HG03354 (cell line): ENCODE data around the gene NCCRP1.

Experiments used
- ATAC-seq: cut with Tn5 transposase; IDR thresholded peaks from one replicate; pipeline ENCODE4 v1.9.1; 2021; ENCODE audit warnings: mild to moderate bottlenecking; ENCODE audit not compliant: unreplicated experiment, poor library complexity, severe bottlenecking

Gene NCCRP1

GRCh38 chr19:39163621-39164020 lies 33.1 kb upstream of the NCCRP1 start:
- no peak for ATAC-seq

DNA sequence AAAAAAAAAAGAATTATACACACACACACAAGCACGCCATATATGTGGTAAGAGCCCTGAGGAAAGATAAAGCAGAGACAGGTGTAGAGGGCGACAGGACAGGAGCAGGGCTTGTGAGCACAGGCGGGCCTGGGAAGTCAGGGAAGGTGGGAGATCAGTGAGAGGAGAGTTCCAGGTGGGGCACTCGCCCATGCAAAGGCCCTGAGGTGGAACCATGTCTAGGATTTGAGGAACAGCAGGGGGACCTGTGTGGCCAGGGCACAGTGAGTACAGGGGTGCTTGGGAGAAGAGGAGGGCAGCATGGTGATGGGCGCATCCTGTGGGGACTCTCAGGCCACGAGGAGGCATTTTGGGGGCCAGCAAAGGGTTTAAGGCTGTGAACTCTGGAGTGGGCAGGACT lies 32.5 kb upstream of the NCCRP1 start:
- no peak for ATAC-seq

DNA sequence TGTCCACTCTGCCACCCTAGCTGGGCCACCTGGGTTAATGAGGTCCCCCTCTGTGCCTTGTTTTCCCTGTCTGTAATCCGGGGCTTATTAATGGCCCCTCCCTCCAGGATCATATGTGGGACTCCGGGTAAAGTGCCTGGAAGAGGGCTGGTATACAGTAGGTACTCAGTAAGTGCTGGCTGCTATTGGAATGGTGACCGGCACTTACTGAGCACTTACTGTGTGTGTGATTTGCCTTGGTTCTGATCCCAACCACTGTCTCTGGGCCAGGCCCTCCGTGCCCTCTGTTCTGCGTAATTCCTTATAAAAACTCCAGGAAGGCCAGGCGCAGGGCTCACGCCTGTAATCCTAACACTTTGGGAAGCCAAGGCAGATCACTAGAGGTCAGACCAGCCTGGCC lies 30.9 kb upstream of the NCCRP1 start:
- ATAC-seq: no peak

DNA sequence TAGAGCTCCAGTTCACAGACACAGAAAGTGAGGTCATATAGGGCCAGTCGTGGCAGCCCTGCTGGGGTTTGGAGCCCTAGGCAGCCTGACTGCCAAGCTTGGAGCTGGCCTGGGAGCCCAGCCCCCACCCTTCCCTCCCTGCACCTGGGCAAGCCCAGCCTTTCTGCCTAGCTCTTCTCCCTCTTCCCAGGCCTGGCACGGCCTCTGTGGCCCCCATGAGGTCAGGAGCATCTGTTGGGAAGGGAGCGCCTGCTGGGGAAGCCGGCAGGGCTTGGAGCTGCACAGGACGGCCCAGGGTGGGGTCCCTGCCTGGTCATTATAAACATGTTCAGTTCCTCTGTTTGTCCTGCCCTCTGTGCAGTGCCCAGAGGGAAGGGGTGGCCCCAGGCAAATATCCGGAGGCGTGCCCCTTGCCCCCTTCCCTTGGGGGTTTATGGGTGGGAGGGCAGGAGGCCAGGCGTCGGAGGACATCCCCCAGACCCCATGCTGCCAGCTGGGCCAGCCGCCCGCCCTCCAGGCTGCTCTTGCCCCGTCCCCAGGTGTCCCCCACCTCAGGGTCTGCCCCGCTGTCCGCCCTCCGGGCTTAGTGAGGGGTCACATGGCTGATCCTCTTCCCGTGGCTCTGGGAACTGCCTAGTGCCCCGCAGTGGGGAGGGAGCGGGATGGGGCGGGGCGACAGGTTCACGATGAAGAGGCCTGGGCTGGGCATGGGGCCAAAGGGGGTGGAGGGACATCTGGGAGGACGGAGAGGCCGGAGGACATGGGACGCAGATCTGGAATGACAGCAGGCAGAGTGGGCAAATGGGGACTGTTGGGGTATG lies 30.0 kb upstream of the NCCRP1 start:
- ATAC-seq: no peak

DNA sequence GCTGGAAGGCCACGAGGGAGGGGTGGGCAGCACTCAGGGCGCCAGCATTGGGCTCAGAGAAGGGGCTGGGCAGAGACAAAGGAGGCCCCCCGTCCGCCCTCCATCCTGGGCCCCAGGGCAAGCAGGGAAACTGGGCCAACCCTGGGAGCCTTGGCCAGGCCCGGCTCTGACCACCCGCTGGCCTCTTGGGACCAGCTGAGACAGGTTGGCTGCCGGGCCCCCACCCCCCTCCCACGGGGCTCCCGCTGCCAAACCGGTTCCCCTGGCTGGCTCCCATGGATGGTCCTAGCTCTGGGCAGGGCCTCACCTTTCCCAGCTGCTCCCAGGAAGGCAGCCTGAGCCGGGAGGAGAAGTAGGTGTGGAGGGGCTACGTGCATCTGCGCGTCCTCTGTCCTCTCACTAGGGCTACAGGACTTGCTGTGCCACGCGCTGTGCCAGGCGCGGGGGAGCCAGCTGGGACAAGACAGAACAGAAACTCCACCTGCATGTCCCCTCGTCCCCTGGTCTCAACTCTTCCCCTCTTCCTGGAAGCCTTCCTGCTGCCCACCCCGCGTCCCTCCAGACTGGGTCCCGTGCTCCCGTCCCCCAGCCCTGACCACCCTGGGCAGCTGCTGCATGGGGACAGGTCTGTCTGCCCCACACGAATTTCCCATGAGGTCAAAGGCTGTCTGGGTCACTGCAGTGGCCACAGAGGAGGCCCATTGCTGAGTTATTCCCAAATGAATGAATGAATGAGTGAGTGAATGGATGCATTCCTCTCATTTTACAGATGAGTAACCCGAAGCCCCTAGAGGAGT lies 29.1 kb upstream of the NCCRP1 start:
- ATAC-seq: no peak

DNA sequence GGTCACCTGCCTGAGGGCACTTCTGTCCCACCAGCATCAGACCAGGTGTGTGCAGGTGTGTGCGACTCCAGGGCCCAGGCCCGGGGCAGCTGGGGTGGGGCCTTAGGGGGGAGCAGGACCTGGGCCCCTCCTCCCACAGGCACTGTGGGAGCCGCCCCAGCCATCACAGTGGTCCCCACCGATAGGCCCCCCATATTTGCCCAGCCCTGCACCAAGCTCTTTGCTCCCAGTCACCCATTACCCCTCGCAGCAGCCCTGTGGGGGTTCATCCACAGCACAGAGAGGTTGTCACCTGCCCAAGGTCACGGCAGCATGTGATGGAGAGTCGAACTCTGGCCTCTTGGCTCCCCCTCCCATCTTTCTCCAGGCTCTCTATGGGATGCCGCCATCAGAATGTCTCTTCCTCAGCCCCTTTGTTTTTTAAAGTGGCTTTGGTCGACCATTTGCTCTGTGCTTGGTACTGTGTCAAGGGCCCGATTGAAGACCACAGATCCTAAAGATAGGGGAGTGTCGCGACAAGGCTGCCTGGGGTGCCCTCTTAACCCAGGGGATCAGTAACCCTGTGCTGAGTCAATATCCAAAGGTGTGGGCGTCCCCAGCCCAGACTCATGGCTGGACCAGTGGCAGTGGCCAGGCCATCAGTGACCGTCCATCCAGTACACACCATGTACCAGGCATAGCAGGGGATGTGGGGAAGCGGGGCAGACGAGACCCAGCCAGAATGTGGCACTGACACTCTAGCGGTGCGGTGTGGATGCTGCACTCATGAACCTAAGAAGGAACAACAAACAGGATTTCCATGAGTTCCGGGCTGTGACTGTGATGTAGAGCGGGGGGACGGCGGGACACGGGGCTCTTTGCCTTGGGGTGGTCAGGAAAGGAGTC lies 28.3 kb upstream of the NCCRP1 start:
- ATAC-seq: no peak

DNA sequence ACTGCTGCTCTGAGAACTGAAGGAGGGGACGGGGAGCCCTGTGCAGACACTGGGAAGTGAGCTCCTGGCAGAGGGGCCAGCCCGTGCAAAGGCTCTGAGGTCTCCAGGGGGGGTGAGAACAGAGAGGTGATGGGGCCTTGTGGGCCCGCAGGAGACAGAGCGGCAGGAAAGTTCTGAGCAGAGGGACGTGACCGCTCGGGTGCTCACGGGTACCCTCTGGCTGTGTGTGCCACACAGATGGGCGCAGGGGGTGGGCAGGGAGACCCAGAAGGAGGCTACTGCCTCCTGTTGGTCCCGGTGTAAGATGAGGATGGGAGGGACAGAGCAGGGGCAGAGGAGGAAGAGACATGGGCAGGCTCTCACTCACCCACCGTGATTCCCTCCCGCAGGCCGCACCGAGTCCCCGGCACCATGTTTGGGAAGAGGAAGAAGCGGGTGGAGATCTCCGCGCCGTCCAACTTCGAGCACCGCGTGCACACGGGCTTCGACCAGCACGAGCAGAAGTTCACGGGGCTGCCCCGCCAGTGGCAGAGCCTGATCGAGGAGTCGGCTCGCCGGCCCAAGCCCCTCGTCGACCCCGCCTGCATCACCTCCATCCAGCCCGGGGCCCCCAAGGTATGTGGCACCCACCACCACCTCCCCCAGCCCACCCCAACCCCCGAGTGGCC lies 27.5 kb upstream of the NCCRP1 start:
- ATAC-seq: no peak

- ATAC-seq: no peak
Measured at GRCh38 chr19:39170386-39171231, 26.2 kb upstream of the NCCRP1 start.

GRCh38 chr19:39171479-39172465 lies 25.0 kb upstream of the NCCRP1 start:
- ATAC-seq: no peak

DNA sequence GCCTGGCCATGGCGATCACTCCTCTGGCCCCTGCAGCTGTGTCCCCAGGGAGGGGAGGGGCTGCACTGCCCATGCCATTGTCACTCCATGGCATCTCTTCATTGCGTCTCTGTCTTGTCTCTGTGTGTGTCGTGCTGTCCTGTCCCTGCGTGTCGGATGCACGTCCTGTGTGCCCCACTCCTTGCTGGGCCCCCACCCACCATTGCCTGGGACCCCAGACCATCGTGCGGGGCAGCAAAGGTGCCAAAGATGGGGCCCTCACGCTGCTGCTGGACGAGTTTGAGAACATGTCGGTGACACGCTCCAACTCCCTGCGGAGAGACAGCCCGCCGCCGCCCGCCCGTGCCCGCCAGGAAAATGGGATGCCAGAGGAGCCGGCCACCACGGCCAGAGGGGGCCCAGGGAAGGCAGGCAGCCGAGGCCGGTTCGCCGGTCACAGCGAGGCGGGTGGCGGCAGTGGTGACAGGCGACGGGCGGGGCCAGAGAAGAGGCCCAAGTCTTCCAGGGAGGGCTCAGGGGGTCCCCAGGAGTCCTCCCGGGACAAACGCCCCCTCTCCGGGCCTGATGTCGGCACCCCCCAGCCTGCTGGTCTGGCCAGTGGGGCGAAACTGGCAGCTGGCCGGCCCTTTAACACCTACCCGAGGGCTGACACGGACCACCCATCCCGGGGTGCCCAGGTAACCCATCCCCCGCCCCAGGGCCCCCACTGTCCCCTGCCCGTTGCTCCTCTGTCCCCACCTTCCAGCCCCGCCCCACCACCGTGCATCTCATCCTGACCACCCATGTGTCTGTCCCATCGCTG lies 23.9 kb upstream of the NCCRP1 start:
- ATAC-seq: no peak

DNA sequence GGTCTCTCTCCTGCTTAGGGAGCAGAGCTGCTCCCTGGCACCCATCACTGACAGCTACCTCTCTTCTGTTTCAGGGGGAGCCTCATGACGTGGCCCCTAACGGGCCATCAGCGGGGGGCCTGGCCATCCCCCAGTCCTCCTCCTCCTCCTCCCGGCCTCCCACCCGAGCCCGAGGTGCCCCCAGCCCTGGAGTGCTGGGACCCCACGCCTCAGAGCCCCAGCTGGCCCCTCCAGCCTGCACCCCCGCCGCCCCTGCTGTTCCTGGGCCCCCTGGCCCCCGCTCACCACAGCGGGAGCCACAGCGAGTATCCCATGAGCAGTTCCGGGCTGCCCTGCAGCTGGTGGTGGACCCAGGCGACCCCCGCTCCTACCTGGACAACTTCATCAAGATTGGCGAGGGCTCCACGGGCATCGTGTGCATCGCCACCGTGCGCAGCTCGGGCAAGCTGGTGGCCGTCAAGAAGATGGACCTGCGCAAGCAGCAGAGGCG lies 23.2 kb upstream of the NCCRP1 start:
- ATAC-seq: no peak

- no peak for ATAC-seq
Measured at GRCh38 chr19:39174142-39174541, 22.6 kb upstream of the NCCRP1 start.

GRCh38 chr19:39174558-39175544 lies 21.9 kb upstream of the NCCRP1 start:
- ATAC-seq: no peak

- ATAC-seq: no peak
Measured at GRCh38 chr19:39175564-39175963, 21.2 kb upstream of the NCCRP1 start.

DNA sequence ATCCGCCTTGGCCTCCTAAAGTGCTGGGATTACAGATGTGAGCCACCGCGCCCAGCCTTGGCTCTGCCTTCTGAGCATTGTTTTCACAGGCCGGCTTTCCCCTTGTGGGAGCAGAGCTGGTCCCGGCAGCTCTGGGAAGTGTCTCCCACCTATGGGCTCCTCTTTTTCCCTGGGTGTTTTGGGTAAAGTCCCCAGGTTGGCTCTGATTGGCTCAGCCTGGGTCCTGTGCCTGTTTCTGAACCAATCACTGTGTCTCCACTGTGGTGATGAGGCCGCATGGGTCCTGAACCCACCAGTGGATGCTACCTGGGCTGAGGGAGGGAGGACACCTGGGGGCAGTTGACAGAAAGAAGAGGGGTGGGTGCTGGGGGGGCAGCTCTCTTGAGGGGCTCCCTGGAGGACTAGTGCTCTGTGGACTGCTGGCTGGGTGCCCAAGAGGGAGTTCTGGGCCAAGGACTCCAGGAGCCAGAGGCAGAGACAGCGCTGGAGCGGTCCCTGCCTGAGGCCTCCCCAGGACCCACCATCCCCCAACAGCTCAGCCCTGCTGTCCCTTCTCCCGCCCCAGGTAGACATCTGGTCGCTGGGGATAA lies 19.6 kb upstream of the NCCRP1 start:
- ATAC-seq: no peak
